Measurements from ENCODE around the gene MGAT4A. TPM values are rescaled to one million over a fixed set of nuclear protein-coding genes. Genes with fewer than 3 reads are reported as not detected.

The MGAT4A gene
- total and polyA plus RNA-seq, 2 of the 13 experiments (the other 11 are each of a cell fraction or from before 2014, with no cell fraction given) = 47.2 to 90.9 TPM

- 96% methylated on average over 3 of the region's 3 CpGs for WGBS (ENCODE audit: low lambda C conversion rate)
- Histone ChIP-seq H4K20me1 (ENCODE audit: insufficient read depth, low read length) (no peaks in the 10 kb centered on the region), H2AFZ (ENCODE audit: low read length) (no peak overlapping the region), H3K36me3 (replicated peaks in 1 of 2; ENCODE audit: control insufficient read depth in 1 of 2, insufficient read depth in 2 of 2, low read length in 2 of 2) (peaks cover 2 to 55% of the 10 kb centered on the region in 2 experiments), H3K27ac (ENCODE audit: extremely low read length, insufficient read depth, low read length) (no peak overlapping the region), H3K4me1 (ENCODE audit: insufficient read depth, low read length) (no peaks in the 10 kb centered on the region), H3K27me3 (ENCODE audit: control insufficient read depth in 1 of 2, insufficient read depth in 2 of 2, low read length in 2 of 2) (no peaks in the 10 kb centered on the region), H3K79me2 (ENCODE audit: insufficient read depth, low read length) (no peaks in the 10 kb centered on the region), H3K9ac (ENCODE audit: insufficient read depth, low read depth, low read length) (no peak overlapping the region), H3K4me3 (replicated peaks in 1 of 3; ENCODE audit: insufficient read depth in 1 of 3, low read depth in 2 of 3, low read length in 3 of 3) (no peak overlapping the region), H3K4me2 (ENCODE audit: low read depth, low read length) (no peak overlapping the region), H3K9me3 (ENCODE audit: low read length) (no peaks in the 10 kb centered on the region)
- DNase-seq (ENCODE audit: low spot score) (no peak), ATAC-seq (no peak), FAIRE-seq (no peak)
- intact Hi-C loops (cut with micrococcal nuclease; ENCODE audit: unreplicated experiment) = no loop called here
- TF ChIP-seq PTBP1 (IDR thresholded peaks at IDR 0.05; ENCODE audit: low read depth, low read length, poor library complexity, severe bottlenecking) (no peak), CEBPB (IDR thresholded peaks at IDR 0.05; ENCODE audit: borderline replicate concordance, low read depth, low read length) (peak; percentile 61), ATF4 (CRISPR knock-in tag; IDR thresholded peaks at IDR 0.05) (peak in 1 of 2 experiments; percentile 88; a peak in 2 of 4 replicates), CEBPG (CRISPR knock-in tag; IDR thresholded peaks at IDR 0.05) (peak; percentile 68)
- no TSS peak for BruUV-seq (replicated peaks)
- in situ Hi-C loops (cut with HindIII; ENCODE audit: extremely low pct_ligation_motif_present, low pct_unique_long_range_greater_than_20kb) = no loop called here
- CTCF ChIA-PET (ENCODE audit: low intra/inter-chr PET ratio, low total read pairs) = no interaction called here
- POLR2A ChIA-PET = no interaction called here
These were observed 66.6 kb downstream of the MGAT4A start for GRCh38 chr2:98664323-98664722.

GRCh38 chr2:98663511-98664090 is 67.3 kb downstream of the MGAT4A start:
- H3K4me3 ChIP-seq (replicated peaks in 1 of 3; ENCODE audit: insufficient read depth in 1 of 3, low read depth in 2 of 3, low read length in 3 of 3) = no peak overlapping the region
- WGBS (ENCODE audit: low lambda C conversion rate) = 97% methylated on average over 12 of the region's 12 CpGs
- CTCF ChIA-PET (ENCODE audit: low intra/inter-chr PET ratio, low total read pairs) = no interaction called here
- no peak overlapping the region for H2AFZ ChIP-seq (ENCODE audit: low read length)
- FAIRE-seq (no peak), DNase-seq (ENCODE audit: low spot score) (no peak), ATAC-seq (no peak)
- no peaks in the 10 kb centered on the region for H3K27me3 ChIP-seq (ENCODE audit: control insufficient read depth in 1 of 2, insufficient read depth in 2 of 2, low read length in 2 of 2)
- no peak overlapping the region for H3K9ac ChIP-seq (ENCODE audit: insufficient read depth, low read depth, low read length)
- H3K79me2 ChIP-seq (ENCODE audit: insufficient read depth, low read length) = no peaks in the 10 kb centered on the region
- H4K20me1 ChIP-seq (ENCODE audit: insufficient read depth, low read length) = no peaks in the 10 kb centered on the region
- POLR2A ChIA-PET = no interaction called here
- in situ Hi-C loops (cut with HindIII; ENCODE audit: extremely low pct_ligation_motif_present, low pct_unique_long_range_greater_than_20kb) = no loop called here
- no peaks in the 10 kb centered on the region for H3K4me1 ChIP-seq (ENCODE audit: insufficient read depth, low read length)
- no peak overlapping the region for H3K4me2 ChIP-seq (ENCODE audit: low read depth, low read length)
- H3K36me3 ChIP-seq (replicated peaks in 1 of 2; ENCODE audit: control insufficient read depth in 1 of 2, insufficient read depth in 2 of 2, low read length in 2 of 2) = peaks cover 2 to 59% of the 10 kb centered on the region in 2 experiments
- no TSS peak for BruUV-seq (replicated peaks)
- intact Hi-C loops (cut with micrococcal nuclease; ENCODE audit: unreplicated experiment) = no loop called here
- H3K9me3 ChIP-seq (ENCODE audit: low read length) = no peaks in the 10 kb centered on the region
- no peak overlapping the region for H3K27ac ChIP-seq (ENCODE audit: extremely low read length, insufficient read depth, low read length)
- TF ChIP-seq CHCHD3 (CRISPR knock-in tag; IDR thresholded peaks at IDR 0.05) = no peak
- no peak for TF ChIP-seq RBM39 (IDR thresholded peaks at IDR 0.05; ENCODE audit: low read depth, low read length, poor library complexity, severe bottlenecking)
- no peak for TF ChIP-seq ZNF30 (CRISPR knock-in tag; IDR thresholded peaks at IDR 0.05)
- TF ChIP-seq ZNF142 (CRISPR knock-in tag; IDR thresholded peaks at IDR 0.05) = no peak
- TF ChIP-seq PBX2 (CRISPR knock-in tag; IDR thresholded peaks at IDR 0.05) = no peak
- TF ChIP-seq GPN1 (CRISPR knock-in tag; IDR thresholded peaks at IDR 0.05; ENCODE audit: borderline replicate concordance) = no peak
